B cell (primary cell): Measurements from ENCODE around the gene CNST. TPM values are rescaled to one million over a fixed set of nuclear protein-coding genes. Genes with fewer than 3 reads are reported as not detected.

ENCODE experiments used
- ATAC-seq: fragments of 200-7000 bp; cut with Tn5 transposase; one replicate; pipeline ENCODE4 v1.10.0; 2021; ENCODE audit warnings: low read depth, mild to moderate bottlenecking, moderate number of reproducible peaks, moderate library complexity
- CTCF ChIA-PET: fragments of 350-600 bp; sonication (Branson Sonifier 250); formaldehyde crosslinking; loops from one replicate; lab custom pipeline; 2021; ENCODE audit warnings: antibody characterized with exemption, inconsistent platforms; lab: Charles Lee
- POLR2A ChIA-PET: fragments of 350-600 bp; sonication (Branson Sonifier 250); formaldehyde crosslinking; loops from one replicate; lab custom pipeline; 2021; ENCODE audit warnings: antibody characterized with exemption; lab: Charles Lee
- DNase-seq: peaks from one replicate; pipeline ENCODE4 v3.0.0; 2013
- H2AFZ ChIP-seq: 2 replicates; pipeline ENCODE4 v1.6.1; 2012; ENCODE audit warnings: mild to moderate bottlenecking, low read depth, low read length; ENCODE audit not compliant: insufficient read depth, poor library complexity, severe bottlenecking
- H3K27ac ChIP-seq, 2 donors: 1 replicate in 1 of 2; 2 replicates in 1 of 2; pipeline ENCODE4 v1.5.1; 2012 to 2013; ENCODE audit warnings: low read length in 2 of 2, mild to moderate bottlenecking in 2 of 2, moderate library complexity in 1 of 2
- H3K27me3 ChIP-seq, 4 experiments: fragments of 200-600 bp in 1 of 4; sonication (generic) in 1 of 4; replicated peaks in 1 of 4; 1 replicate in 2 of 4; 2 replicates in 2 of 4; pipeline versions ENCODE4 v1.6.1 to v1.7.0; 2013 to 2016; ENCODE audit warnings: low read length in 3 of 4, mild to moderate bottlenecking in 2 of 4, mixed read lengths in 1 of 4, moderate library complexity in 1 of 4; ENCODE audit not compliant: insufficient read depth in 4 of 4, control insufficient read depth in 3 of 4; ENCODE audit errors: control extremely low read depth in 1 of 4
- H3K36me3 ChIP-seq, 2 experiments: replicated peaks in 1 of 2; 1 replicate in 1 of 2; 2 replicates in 1 of 2; pipeline versions ENCODE4 v1.6.1 to v1.7.1; 2013; ENCODE audit warnings: low read length in 1 of 2; ENCODE audit not compliant: insufficient read depth in 2 of 2, control insufficient read depth in 1 of 2; ENCODE audit errors: control extremely low read depth in 1 of 2, extremely low read depth in 1 of 2
- H3K4me1 ChIP-seq, 2 donors: fragments of 200-600 bp in 1 of 2; sonication (generic) in 1 of 2; 1 replicate in 1 of 2; 2 replicates in 1 of 2; pipeline versions ENCODE4 v1.5.1 to v1.6.1; 2013 to 2017; ENCODE audit warnings: low read length in 2 of 2; ENCODE audit not compliant: control insufficient read depth in 2 of 2, insufficient read depth in 2 of 2
- H3K4me2 ChIP-seq: replicated peaks from 2 replicates; pipeline ENCODE3; 2012; ENCODE audit warnings: mild to moderate bottlenecking, low read depth, low read length; ENCODE audit not compliant: poor library complexity, severe bottlenecking
- H3K4me3 ChIP-seq, 5 experiments: fragments of 200-600 bp in 1 of 5; sonication (generic) in 1 of 5; 1 replicate in 3 of 5; 2 replicates in 2 of 5; pipeline versions ENCODE4 v1.5.1 to v1.7.0; 2011 to 2016; ENCODE audit warnings: low read length in 4 of 5, mild to moderate bottlenecking in 4 of 5, low read depth in 2 of 5, control low read depth in 1 of 5, moderate library complexity in 1 of 5; ENCODE audit not compliant: insufficient read depth in 1 of 5; ENCODE audit errors: control extremely low read depth in 1 of 5, extremely low read depth in 1 of 5
- H3K79me2 ChIP-seq: fragments of 200-600 bp; sonication (generic); one replicate; pipeline ENCODE4 v1.6.0; 2016; ENCODE audit warnings: low read length; ENCODE audit not compliant: control insufficient read depth, insufficient read depth
- H3K9ac ChIP-seq: fragments of 200-600 bp; sonication (generic); 2 replicates; pipeline ENCODE4 v1.6.1; 2017; ENCODE audit warnings: mild to moderate bottlenecking, low read length, moderate library complexity
- H3K9me3 ChIP-seq, 3 donors: one replicate each; pipeline versions ENCODE4 v1.6.1 to v1.7.1; 2013; ENCODE audit warnings: low read length in 2 of 3; ENCODE audit not compliant: control insufficient read depth in 2 of 3, insufficient read depth in 1 of 3; ENCODE audit errors: control extremely low read depth in 1 of 3
- H4K20me1 ChIP-seq: 2 replicates; pipeline ENCODE4 v1.6.0; 2012; ENCODE audit warnings: mild to moderate bottlenecking, low read length; ENCODE audit not compliant: insufficient read depth, control insufficient read depth, poor library complexity, severe bottlenecking
- H3K27ac Mint-ChIP-seq: one replicate; pipeline ENCODE4 v1.8.0; 2021; ENCODE audit warnings: mixed read lengths
- H3K27me3 Mint-ChIP-seq: one replicate; pipeline ENCODE4 v1.8.0; 2021; ENCODE audit warnings: mixed read lengths
- H3K4me1 Mint-ChIP-seq: one replicate; pipeline ENCODE4 v1.8.0; 2021; ENCODE audit warnings: mixed read lengths
- H3K4me3 Mint-ChIP-seq: one replicate; pipeline ENCODE4 v1.8.0; 2021; ENCODE audit warnings: mixed read lengths
- H3K9me3 Mint-ChIP-seq: one replicate; pipeline ENCODE4 v1.8.0; 2022; ENCODE audit warnings: mixed read lengths; ENCODE audit not compliant: insufficient read depth
- CTCF ChIP-seq: fragments of 200-600 bp; IDR thresholded peaks from one replicate; pipeline ENCODE4 v1.8.0; 2022; ENCODE audit warnings: antibody characterized with exemption, mild to moderate bottlenecking
- EZH2 ChIP-seq: IDR thresholded peaks from 2 replicates; pipeline ENCODE4 v1.6.1; 2012; ENCODE audit warnings: borderline replicate concordance, low read depth, mild to moderate bottlenecking, moderate library complexity, low read length; ENCODE audit not compliant: insufficient read depth, poor library complexity, severe bottlenecking
- WGBS: methylation state at CpG from one replicate; pipeline ENCODE4 v1.1.5; 2013; ENCODE audit warnings: missing lambda C conversion rate; ENCODE audit not compliant: insufficient coverage; 5-methylcytosine and 5-hydroxymethylcytosine counted together
- intact Hi-C: fragments of 100-400 bp; cut with micrococcal nuclease; formaldehyde crosslinking; loops from one replicate; pipeline ENCODE4 v1.10.0; 2022
- polyA plus RNA-seq: library from polyadenylated mRNA; depleted of rRNA; stranded (reverse); fragments of >200 nt; gene quantifications from 2 replicates; pipeline ENCODE4 v1.2.3, GENCODE V29; 2012
- total RNA-seq, 2 donors: library from RNA; stranded (reverse); fragments of 120-200 nt in 1 of 2; gene quantifications; 1 replicate in 1 of 2; 2 replicates in 1 of 2; pipeline versions ENCODE4 v1.2.3 to v1.2.4, GENCODE V29; 2013 to 2022

The CNST gene
- total and polyA plus RNA-seq, 2 donors (not counting 1 experiment from before 2014, with no cell fraction given): 26.9 to 54.0 TPM

GRCh38 chr1:246642719-246643118 is 76.5 kb downstream of the CNST start:
- TF ChIP-seq EZH2: no peak
- no peak for TF ChIP-seq CTCF
- no peak overlapping the region for H3K4me3 Mint-ChIP-seq
- H3K9me3 Mint-ChIP-seq: peaks cover 3% of the 10 kb centered on the region
- Histone ChIP-seq H3K9ac (no peak overlapping the region), H4K20me1 (peaks cover 23% of the 10 kb centered on the region), H3K4me3 (no peak overlapping the region), H3K79me2 (peaks cover 34% of the 10 kb centered on the region), H3K4me2 (no peak overlapping the region), H3K27me3 (no peaks in the 10 kb centered on the region), H3K9me3 (no peaks in the 10 kb centered on the region), H3K4me1 (no peaks in the 10 kb centered on the region), H3K36me3 (peaks cover 3 to 58% of the 10 kb centered on the region in 2 experiments), H3K27ac (no peak overlapping the region), H2AFZ (no peak overlapping the region)
- ATAC-seq (no peak), DNase-seq (no peak)
- POLR2A ChIA-PET: no interaction called here
- peaks cover 7% of the 10 kb centered on the region for H3K4me1 Mint-ChIP-seq
- CTCF ChIA-PET: interaction anchor here (0.5 kb wide), 1 partner anchor 9 kb away, joined by 3 read pairs; no protein-coding TSS in a partner anchor
- intact Hi-C loops: no loop called here
- no peak overlapping the region for H3K27ac Mint-ChIP-seq
- no peaks in the 10 kb centered on the region for H3K27me3 Mint-ChIP-seq
- WGBS: 100% methylated on average over 2 of the region's 6 CpGs

GRCh38 chr1:246647113-246647512 is 80.9 kb downstream of the CNST start:
- H3K4me2 ChIP-seq: no peak overlapping the region
- peaks cover 14% of the 10 kb centered on the region for H3K79me2 ChIP-seq
- H4K20me1 ChIP-seq: peaks cover 26% of the 10 kb centered on the region
- no peak overlapping the region for H3K9ac ChIP-seq
- H3K4me3 ChIP-seq: no peak overlapping the region
- no peak overlapping the region for H3K27ac Mint-ChIP-seq
- ChIA-PET POLR2A (no interaction called here), CTCF (no interaction called here)
- H3K4me3 Mint-ChIP-seq: no peak overlapping the region
- WGBS: 94% methylated on average over 10 of the region's 10 CpGs
- H3K27ac ChIP-seq: no peak overlapping the region
- no peak overlapping the region for H2AFZ ChIP-seq
- peaks cover 5 to 8% of the 10 kb centered on the region in 2 donors for H3K4me1 ChIP-seq
- ATAC-seq: no peak
- intact Hi-C loops: no loop called here
- H3K36me3 ChIP-seq: peaks cover 4 to 57% of the 10 kb centered on the region in 2 experiments
- no peaks in the 10 kb centered on the region for H3K27me3 ChIP-seq
- DNase-seq: no peak
- no peaks in the 10 kb centered on the region for H3K27me3 Mint-ChIP-seq
- no peak for TF ChIP-seq CTCF
- no peak for TF ChIP-seq EZH2
- H3K9me3 Mint-ChIP-seq: peaks cover 3% of the 10 kb centered on the region
- H3K4me1 Mint-ChIP-seq: peaks cover 30% of the 10 kb centered on the region
- no peaks in the 10 kb centered on the region for H3K9me3 ChIP-seq
